Measurements from ENCODE around the gene TAS2R4.

DNA sequence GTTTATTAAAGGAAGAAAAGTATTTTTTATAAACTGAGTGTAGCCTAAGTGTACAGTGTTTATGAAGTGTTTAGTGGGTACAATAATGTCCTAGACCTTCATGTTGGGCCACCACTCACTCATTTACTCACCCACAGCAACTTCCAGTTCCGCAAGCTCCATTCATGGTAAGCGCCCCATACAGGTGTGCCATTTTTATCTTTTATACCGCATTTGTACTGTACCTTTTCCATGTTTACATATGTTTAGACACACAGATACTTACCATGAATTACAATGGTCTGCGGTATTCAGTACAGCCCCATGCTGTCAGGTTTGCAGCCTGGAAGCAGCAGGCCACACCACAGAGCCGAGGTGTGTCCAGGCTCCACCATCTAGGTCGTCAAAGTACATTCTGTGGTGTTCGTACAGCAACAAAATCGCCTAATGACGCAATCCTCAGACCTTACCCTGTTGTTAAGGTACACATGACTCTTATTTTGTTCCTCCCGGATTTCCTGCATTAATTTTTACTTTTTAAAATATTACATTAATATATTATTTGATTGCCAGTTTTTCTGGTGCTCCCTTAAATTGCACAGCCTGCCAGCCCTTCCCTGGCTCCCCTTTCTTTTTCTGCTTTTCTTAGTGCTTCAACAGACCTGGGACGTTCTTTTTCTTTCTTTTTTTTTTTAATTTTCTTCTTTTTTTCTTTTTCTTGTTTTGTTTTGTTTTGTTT, 39.2 kb upstream of the TAS2R4 start:
- TF ChIP-seq, protein P1, sequence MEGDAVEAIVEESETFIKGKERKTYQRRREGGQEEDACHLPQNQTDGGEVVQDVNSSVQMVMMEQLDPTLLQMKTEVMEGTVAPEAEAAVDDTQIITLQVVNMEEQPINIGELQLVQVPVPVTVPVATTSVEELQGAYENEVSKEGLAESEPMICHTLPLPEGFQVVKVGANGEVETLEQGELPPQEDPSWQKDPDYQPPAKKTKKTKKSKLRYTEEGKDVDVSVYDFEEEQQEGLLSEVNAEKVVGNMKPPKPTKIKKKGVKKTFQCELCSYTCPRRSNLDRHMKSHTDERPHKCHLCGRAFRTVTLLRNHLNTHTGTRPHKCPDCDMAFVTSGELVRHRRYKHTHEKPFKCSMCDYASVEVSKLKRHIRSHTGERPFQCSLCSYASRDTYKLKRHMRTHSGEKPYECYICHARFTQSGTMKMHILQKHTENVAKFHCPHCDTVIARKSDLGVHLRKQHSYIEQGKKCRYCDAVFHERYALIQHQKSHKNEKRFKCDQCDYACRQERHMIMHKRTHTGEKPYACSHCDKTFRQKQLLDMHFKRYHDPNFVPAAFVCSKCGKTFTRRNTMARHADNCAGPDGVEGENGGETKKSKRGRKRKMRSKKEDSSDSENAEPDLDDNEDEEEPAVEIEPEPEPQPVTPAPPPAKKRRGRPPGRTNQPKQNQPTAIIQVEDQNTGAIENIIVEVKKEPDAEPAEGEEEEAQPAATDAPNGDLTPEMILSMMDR (IDR thresholded peaks at IDR 0.05; ENCODE audit: insufficient read depth, low read depth, low read length), result no peak
- no peak for TF ChIP-seq EZH2 (IDR thresholded peaks at IDR 0.05; ENCODE audit: insufficient read depth, low read length)

All from astrocyte (in vitro differentiated cells and primary cell).